T-helper 9 cell (primary cell): ENCODE results near the gene ABTB1.
"Not testable (repeated sequence)": the region's sequence is repeated elsewhere in the genome, so short reads cannot be mapped to it uniquely, and the experiment has no call there.

Source experiments
- DNase-seq: peaks from one replicate; pipeline ENCODE4 v3.0.0-alpha.2; 2020

Gene ABTB1

GRCh38 chr3:127673191-127674100 lies 694 bp downstream of the ABTB1 start:
- DNase-seq = peak; percentile 37

GRCh38 chr3:127674101-127674721 lies 1.5 kb downstream of the ABTB1 start:
- DNase-seq = no peak

GRCh38 chr3:127674790-127675189 lies 2.0 kb downstream of the ABTB1 start:
- no peak for DNase-seq

DNA sequence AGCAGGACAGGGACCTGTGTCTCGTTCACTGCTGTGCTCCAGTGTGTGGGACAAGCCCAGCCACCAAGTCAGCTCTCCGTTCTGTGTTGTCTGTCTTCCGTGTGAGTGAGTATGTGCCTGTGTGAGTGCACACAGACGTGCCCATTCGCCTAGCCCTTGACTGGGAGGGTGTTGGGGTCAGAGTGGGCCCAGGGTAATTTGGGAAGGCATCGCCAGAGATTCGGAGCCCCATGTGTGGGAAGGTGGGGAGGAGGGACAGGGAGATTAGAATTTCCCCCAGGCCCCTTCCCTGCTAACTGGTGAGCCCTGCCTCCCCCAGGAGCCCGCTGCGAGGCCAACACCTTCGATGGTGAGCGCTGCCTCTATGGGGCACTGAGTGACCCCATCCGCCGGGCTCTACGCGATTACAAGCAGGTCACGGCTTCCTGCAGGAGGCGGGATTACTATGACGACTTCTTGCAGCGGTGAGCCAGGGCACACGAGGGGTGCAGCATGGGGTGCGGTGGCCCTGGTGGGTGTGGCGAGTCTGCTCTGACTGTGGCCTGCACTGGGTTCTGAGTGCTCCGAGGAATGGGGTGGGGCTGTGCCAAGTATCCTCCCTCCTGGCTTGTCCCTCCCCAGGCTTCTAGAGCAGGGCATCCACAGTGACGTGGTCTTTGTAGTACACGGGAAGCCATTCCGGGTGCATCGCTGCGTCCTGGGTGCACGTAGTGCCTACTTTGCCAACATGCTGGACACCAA lies 3.1 kb downstream of the ABTB1 start:
- DNase-seq = no peak

GRCh38 chr3:127676456-127676855 lies 3.7 kb downstream of the ABTB1 start:
- DNase-seq = no peak

- DNase-seq = no peak
These were observed 4.2 kb downstream of the ABTB1 start for GRCh38 chr3:127676921-127677351.

GRCh38 chr3:127677541-127678314 lies 5.0 kb downstream of the ABTB1 start:
- DNase-seq = no peak

DNA sequence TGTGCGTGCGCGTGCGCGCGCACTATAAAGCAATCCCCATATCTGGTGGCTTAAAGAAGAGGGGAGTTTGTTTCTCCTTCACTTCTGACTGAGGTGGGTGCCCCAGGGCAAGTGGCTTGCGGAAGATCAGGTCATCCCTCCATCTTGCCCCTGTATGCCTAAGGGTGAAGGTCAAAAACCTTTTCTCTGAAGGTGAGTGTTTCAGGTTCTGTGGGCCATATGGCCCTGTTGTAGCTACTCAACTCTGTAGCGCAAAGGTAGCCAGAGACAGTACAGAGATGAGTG lies 5.5 kb downstream of the ABTB1 start:
- no peak for DNase-seq

- no peak for DNase-seq
These were observed 6.1 kb downstream of the ABTB1 start for GRCh38 chr3:127678611-127679533.

DNA sequence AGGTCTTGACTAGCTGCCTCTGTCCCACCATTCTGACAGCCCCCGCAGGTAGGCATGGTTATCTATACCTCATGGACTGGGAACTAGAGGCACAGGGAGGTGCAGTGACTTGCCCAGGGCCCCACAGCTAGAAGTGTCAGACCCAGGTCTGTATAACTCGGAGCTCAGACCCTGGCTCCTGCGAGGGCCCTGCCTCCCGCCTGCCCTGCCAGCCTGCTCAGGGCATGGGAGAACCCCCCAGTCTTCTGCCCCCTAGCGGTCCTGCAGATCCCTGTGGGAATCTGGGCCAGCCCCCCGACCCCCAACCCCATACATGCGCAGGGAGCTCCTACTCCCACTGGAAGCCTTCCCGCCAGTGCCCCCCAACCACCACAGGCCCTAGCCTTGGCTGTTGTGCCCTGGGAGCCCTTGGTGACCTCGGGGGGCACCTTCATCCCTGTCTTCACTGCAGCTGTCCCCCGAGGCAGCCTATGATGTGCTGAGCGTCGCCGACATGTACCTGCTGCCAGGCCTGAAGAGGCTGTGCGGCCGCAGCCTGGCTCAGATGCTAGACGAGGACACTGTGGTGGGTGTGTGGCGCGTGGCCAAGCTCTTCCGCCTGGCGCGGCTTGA lies 6.9 kb downstream of the ABTB1 start:
- no peak for DNase-seq

DNA sequence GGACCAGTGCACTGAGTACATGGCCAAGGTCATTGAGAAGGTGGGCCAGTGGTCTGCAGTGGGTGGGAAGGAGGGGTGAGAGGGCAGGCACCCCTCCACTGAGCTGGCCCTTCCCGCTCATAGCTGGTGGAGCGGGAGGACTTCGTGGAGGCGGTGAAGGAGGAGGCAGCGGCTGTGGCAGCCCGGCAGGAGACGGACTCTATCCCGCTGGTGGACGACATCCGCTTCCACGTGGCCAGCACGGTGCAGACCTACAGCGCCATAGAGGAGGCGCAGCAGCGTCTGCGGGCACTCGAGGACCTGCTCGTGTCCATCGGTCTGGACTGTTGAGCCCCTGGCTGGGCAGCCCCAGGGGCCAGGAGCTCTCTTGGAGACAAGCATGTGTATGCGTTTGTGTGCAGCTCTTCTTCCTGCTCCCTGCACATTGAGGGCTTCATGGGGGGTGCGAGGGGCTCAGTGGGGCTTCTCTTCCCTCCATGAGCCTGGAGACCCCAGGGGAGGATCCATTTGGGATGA lies 7.5 kb downstream of the ABTB1 start:
- DNase-seq = no peak

DNA sequence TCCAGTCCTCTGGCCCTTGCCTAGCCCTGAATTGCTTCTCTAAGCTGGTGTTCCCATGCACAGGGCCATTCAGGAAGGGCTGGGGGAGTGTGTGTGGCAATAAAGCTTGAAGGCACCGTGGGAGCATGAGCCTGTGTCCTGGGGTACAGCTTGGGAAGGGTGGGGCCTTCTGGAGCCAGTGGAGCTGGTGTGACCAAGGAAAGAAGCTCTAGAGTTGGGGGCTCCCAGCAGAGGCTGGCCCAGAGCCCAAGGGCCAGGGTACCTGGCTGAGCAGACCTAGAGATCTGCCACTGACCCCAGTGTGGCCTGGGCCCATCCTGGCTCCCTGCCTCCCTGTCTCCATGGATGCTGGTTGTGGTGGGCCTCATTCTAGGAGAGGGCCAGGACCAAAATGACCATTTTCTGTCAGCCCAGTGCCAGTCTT lies 8.1 kb downstream of the ABTB1 start:
- no peak for DNase-seq

DNA sequence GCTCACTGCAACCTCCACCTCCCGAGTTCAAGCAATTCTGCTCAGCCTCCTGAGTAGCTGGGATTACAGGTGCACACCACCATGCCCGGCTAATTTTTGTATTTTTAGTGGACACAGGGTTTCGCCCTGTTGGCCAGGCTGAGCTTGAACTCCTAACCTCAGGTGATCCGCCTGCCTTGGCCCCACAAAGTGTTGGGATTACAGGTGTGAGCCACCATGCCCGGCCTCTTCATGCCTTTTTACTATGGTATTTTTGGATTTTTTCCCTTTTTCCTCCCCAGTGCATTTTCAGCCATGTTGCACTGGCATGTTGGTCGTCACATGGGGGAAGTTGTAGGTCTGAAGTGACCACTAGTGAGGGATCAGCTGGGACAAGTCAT lies 9.4 kb downstream of the ABTB1 start:
- not testable (repeated sequence) for DNase-seq

GRCh38 chr3:127682561-127682960 lies 9.8 kb downstream of the ABTB1 start:
- DNase-seq = no peak

DNA sequence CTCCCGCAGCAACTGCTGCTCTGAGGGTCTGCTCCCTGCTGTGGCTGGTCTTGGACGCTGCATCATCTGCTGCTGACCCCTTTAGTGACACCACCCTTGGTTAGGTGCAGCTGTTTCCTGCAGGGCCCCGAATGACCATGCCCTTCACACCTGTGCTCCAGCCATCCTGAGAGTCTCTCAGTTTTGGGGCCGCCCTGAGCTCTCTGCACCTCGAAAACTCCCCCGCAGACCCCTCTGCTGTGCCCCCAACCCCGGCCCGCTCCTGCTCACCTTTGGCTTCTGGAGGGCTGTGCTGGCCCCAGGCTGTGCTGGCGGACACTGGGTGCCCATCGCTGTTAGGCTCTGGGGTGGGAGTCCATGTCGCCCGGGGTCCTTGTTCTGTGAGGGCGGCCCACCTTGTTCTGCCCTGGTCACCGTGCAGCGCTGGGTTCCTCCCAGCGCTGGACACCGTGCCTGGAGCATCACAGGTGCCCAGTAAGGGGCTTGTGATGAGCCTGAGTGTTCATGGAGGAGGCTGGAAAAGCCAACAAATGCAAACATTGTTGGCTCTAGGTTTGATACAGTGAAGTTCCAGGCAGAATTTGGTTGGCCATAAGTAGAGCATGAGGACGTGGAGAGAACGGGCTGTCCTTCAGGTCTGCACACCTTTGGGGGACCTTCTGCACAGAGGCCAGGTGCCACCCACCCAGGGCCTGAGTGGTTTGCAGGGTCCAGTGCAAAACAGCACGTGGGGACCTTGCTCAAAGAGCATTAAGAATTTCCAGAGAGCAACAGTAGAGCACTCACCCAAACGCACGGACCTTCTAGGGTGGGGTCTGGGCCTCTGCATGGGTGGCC lies 12.3 kb downstream of the ABTB1 start:
- no peak for DNase-seq

DNA sequence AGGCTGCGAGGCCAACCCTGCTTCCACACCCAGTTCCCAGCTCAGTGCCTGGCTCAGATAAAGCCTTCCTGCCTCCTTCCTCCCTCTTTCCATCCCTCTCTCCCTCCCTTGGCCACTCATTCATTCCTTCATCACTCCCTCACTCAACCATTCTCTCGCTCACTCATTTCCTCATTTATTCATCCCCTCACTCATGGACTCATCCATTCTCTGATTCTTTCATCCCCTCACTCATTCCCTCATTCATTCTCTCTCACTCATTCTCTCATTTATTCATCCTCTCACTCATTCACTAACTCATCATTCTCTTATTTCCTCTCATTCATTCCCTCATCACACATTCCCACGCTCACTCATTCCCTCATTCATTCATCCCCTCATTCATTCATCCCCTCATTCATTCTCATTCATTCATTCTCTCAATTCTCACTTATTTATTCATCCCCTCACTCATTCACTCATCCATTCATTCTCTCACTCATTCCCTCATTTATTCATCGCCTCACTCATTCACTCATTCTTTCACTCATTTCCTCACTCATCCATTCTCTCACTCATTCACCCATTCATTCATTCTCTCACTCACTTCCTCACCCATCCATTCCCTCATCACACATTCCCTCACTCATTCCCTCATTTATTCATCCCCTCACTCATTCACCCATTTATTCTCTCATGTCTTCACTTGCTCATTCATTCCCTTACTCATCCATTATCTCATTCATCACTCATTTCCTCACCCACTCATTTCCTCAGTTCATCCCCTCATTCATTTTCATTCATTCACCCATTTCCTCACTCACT lies 13.2 kb downstream of the ABTB1 start:
- no peak for DNase-seq

DNA sequence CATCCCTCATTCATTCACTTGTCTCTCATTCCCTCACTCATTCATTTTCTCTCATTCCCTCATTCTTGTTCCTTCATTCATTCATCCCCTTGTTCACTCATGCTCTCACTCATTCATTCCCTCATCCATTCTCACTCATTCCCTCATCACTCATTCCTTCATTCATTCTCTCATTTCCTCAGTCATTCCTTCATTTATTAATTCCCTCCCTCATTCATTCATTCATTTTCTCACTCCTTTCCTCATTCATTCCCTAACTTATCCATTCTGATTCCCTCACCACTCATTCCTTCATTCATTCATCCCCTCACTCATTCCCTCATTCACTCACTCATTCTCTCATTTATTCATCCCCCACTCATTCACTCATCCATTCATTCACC lies 13.8 kb downstream of the ABTB1 start:
- DNase-seq = no peak

DNA sequence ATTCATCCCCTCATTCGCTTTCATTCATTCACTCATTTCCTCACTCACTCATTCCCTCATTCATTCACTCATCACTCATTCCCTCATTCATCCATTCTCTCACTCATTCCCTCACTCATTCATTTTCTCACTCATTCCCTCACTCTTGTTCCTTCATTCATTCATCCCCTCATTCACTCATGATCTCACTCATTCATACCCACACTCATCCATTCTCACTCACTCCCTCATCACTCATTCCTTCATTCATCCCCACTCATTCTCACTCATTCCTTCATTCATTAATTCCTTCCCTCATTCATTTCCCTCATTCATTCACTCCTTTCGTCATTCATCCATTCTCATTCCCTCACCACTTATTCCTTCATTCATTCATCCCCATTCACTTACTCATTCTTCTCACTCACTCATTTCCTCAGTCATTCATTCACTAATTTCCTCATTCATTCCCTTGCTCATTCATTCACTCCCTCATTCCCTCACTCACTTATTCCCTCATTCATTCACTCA lies 14.5 kb downstream of the ABTB1 start:
- DNase-seq = no peak

DNA sequence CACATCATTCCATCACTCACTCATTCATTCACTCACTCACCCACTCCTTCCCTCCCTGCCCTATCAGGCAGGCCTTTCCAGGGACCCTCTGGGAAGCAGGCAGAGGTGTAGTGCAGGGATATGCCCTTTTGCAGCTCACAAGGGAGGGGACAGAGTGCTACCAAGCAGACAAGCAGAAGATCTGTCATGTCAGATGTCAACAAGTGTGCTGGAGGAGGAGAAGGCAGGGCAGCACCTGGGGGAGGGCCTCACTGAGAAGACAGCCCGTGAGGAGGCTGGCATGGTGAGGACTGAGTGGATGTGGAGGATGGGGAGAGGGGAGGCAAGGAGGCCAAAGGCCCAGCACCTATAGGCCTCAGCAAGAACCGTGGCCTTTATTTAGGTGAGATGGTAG lies 15.3 kb downstream of the ABTB1 start:
- no peak for DNase-seq
